GM12874 (cell line): ENCODE measurements around the gene CPNE5.
A peak's percentile ranks its signal among the peaks of the same experiment; 100 is the strongest.

ENCODE experiments used
- CTCF ChIP-seq: IDR thresholded peaks from 2 replicates; pipeline ENCODE4 v1.5.1; 2011; ENCODE audit warnings: low read depth, mild to moderate bottlenecking, control low read depth, low read length, moderate library complexity; ENCODE audit not compliant: insufficient read depth

Gene CPNE5

GRCh38 chr6:36874443-36875249 lies 35.4 kb upstream of the CPNE5 start, which contains the start of gene PPIL1:
Gene PPIL1, minus strand, starts transcription at chr6:36874803. Its CDS starts 31 bp downstream, at chr6:36874772.
- no peak for TF ChIP-seq CTCF

DNA sequence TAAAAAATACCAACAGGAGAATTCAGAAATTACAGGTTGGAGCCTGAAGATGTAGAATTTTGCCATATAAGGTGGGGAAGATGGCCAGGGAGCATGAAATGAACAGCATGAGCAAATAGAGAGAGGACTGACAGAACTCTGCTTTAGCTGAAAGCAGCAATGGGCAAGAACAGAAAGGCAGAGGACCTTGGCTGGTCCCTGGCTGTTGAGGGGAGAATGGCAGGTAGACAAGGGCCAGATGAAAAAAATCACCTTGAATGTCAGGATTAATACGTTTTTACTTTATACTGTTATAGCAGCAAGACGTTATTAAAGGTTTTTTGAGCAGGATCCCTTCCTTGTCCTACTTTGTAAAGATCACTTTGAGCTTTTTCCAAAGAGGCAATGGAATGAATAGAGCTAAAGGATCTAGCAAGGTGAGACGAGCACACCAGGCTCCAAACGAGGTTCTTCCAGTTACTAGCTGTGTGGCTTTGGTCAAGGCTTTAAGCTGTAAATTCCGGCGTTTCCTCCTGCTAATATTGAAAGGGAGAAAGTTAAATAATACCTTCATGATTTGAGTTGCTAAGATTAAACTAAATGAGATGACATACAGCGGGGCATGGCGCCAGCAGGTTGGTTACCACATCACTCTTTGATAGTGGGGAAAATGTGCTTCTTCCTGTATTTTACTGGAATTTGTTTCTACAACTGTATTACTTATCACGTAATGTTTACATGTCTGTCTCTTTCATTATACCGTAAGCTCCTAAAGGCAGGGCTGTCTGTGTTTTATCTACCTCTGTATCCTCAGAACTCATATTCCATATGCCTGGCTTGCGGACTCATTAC lies 34.6 kb upstream of the CPNE5 start:
- peak; percentile 17; the same call in 1 of the 2 replicates for TF ChIP-seq CTCF

DNA sequence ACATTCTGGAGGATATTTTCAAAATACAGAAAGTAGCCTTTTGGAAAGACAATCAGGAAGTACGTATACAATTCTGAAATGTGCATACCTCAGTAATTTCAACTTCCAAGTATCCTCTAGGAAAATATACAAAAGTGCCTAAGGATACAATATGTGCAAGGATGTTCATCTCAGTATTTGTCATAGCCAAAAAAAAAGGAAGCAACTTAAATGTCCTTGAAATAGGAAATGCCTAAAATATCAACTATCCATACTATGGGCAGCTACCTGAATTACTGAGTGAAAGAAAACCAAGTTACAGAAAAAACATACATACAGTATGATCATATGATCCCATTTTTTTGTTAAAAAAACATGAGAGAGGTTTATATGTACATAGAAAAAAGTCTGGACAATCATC lies 33.9 kb upstream of the CPNE5 start:
- no peak for TF ChIP-seq CTCF

DNA sequence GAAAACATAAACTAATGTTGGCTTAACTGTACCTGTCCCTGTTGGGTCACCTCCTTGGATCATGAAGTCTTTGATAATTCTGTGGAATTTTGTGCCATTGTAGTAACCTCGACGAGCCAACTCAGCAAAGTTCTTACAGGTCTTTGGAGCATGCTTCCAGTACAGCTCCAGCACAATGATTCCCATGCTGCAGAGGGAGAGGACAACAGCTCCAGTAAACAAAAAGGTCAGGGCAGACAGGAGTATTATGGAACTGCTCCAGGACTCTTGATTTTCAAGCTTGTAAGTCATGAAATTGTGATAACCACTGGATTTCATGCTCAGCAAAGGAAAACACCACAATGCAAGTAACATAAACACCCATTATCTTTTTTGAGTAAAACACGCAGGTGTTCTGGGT lies 32.4 kb upstream of the CPNE5 start:
- no peak for TF ChIP-seq CTCF

GRCh38 chr6:36867471-36868224 lies 28.4 kb upstream of the CPNE5 start:
- TF ChIP-seq CTCF = no peak

- no peak for TF ChIP-seq CTCF
These were observed 26.6 kb upstream of the CPNE5 start for GRCh38 chr6:36865835-36866234.
